LNCaP clone FGC (cell line): Measurements from ENCODE around the gene MTG2.
A peak's percentile ranks its signal among the peaks of the same experiment; 100 is the strongest.

ENCODE experiments used
- DNase-seq: peaks from one replicate; pipeline ENCODE4 v3.0.0-alpha.2; 2011; ENCODE audit warnings: low read depth
- H3K4me3 ChIP-seq: 2 replicates; pipeline ENCODE4 v1.5.1; 2011; ENCODE audit warnings: mild to moderate bottlenecking, low read depth, low read length, control low read depth
- CTCF ChIP-seq: IDR thresholded peaks from 2 replicates; pipeline ENCODE4 v1.5.1; 2012; ENCODE audit warnings: mild to moderate bottlenecking; ENCODE audit not compliant: control insufficient read depth, insufficient read depth; ENCODE audit errors: extremely low read depth

MTG2 gene

GRCh38 chr20:62215991-62216635 lies 33.3 kb downstream of the MTG2 start:
- DNase-seq, result no peak
- no peak for TF ChIP-seq CTCF
- H3K4me3 ChIP-seq, result no peak overlapping the region

- DNase-seq, result no peak
- no peak for TF ChIP-seq CTCF
- H3K4me3 ChIP-seq, result no peak overlapping the region
These were observed 34.1 kb downstream of the MTG2 start for GRCh38 chr20:62216636-62217566.

- no peak for DNase-seq
- no peak overlapping the region for H3K4me3 ChIP-seq
- no peak for TF ChIP-seq CTCF
These were observed 35.3 kb downstream of the MTG2 start for GRCh38 chr20:62217913-62218773.

- DNase-seq, result no peak
- H3K4me3 ChIP-seq, result peak overlapping the region; percentile 18; the same call in 1 of the 2 replicates
- no peak for TF ChIP-seq CTCF
These were observed 36.5 kb downstream of the MTG2 start for GRCh38 chr20:62219101-62219991.

GRCh38 chr20:62219992-62220665 lies 37.3 kb downstream of the MTG2 start, which contains the start of gene HRH3:
TSS of gene HRH3 (minus strand) at chr20:62220278. CDS start at chr20:62219970, 308 bp downstream.
- H3K4me3 ChIP-seq, result peak within 1 kb of the TSS; percentile 18; the same call in 1 of the 2 replicates
- DNase-seq, result no peak
- TF ChIP-seq CTCF, result no peak
